Stimulated activated CD4-positive, alpha-beta T cell treated with anti-CD3 and anti-CD28 coated beads, TNF-alpha, amount 100 ng/mL, for 24 hours (primary cell): ENCODE data around the gene LIN37.
A peak's percentile ranks its signal among the peaks of the same experiment; 100 is the strongest.

Experiments
- DNase-seq, 3 experiments: peaks; one replicate each; pipeline ENCODE4 v3.0.0-alpha.2; 2020; ENCODE audit warnings: low read depth in 3 of 3

The LIN37 gene

GRCh38 chr19:35748106-35749020, at the start of gene LIN37:
TSS of gene LIN37 (plus strand) at chr19:35748576. CDS start at chr19:35748725, 149 bp downstream.
- DNase-seq = peak; percentile 95 to 98 (median 97)

- DNase-seq = peak; percentile 83 to 94 (median 91)
Observed at GRCh38 chr19:35702223-35703012, 46.0 kb upstream of the LIN37 start.

GRCh38 chr19:35703343-35703742, 45.0 kb upstream of the LIN37 start:
- no peak for DNase-seq

- peak in 1 of 3 experiments; percentile 27 for DNase-seq
Observed at GRCh38 chr19:35704218-35704617, 44.2 kb upstream of the LIN37 start, which contains the start of gene ZBTB32. TSS of gene ZBTB32 (plus strand) at chr19:35704558. CDS start at chr19:35714627, 10,069 bp downstream.

- DNase-seq = no peak
Observed at GRCh38 chr19:35708391-35708790, 40.0 kb upstream of the LIN37 start.

GRCh38 chr19:35710784-35711723, 37.3 kb upstream of the LIN37 start:
- DNase-seq = peak in 2 of 3 experiments; percentile 42 to 74

GRCh38 chr19:35712567-35713505, 35.5 kb upstream of the LIN37 start:
- DNase-seq = peak in 2 of 3 experiments; percentile 54 to 87

- DNase-seq = no peak
Observed at GRCh38 chr19:35713506-35713850, 34.9 kb upstream of the LIN37 start.

- DNase-seq = no peak
Observed at GRCh38 chr19:35713904-35714495, 34.4 kb upstream of the LIN37 start.

- DNase-seq = no peak
Observed at GRCh38 chr19:35714601-35715354, 33.6 kb upstream of the LIN37 start.

- DNase-seq = no peak
Observed at GRCh38 chr19:35715355-35715809, 33.0 kb upstream of the LIN37 start.

GRCh38 chr19:35715981-35716800, 32.2 kb upstream of the LIN37 start:
- DNase-seq = peak in 1 of 3 experiments; percentile 26

- peak; percentile 92 to 96 (median 94) for DNase-seq
Observed at GRCh38 chr19:35716801-35717664, 31.3 kb upstream of the LIN37 start.

- no peak for DNase-seq
Observed at GRCh38 chr19:35717665-35718344, 30.6 kb upstream of the LIN37 start, which contains the start of gene KMT2B. TSS of gene KMT2B (plus strand) at chr19:35718003. CDS start at chr19:35718019, 16 bp downstream.

- peak in 1 of 3 experiments; percentile 66 for DNase-seq
Observed at GRCh38 chr19:35718345-35719041, 29.9 kb upstream of the LIN37 start.
